Superior temporal gyrus (tissue), 1 donor: ENCODE results near the gene PTS.
A peak's percentile ranks its signal among the peaks of the same experiment; 100 is the strongest.

Source experiments
- DNase-seq: peaks from one replicate; pipeline ENCODE4 v3.0.0-alpha.2; 2016; ENCODE audit errors: extremely low spot score

Gene PTS

GRCh38 chr11:112265659-112266409 lies 39.6 kb downstream of the PTS start:
- DNase-seq = no peak

GRCh38 chr11:112266410-112266778 lies 40.2 kb downstream of the PTS start:
- no peak for DNase-seq

- DNase-seq = no peak
Measured at GRCh38 chr11:112267188-112267591, 41.0 kb downstream of the PTS start.

- no peak for DNase-seq
Measured at GRCh38 chr11:112268406-112268805, 42.2 kb downstream of the PTS start.

- no peak for DNase-seq
Measured at GRCh38 chr11:112269139-112269538, 42.9 kb downstream of the PTS start.

- DNase-seq = no peak
Measured at GRCh38 chr11:112270551-112271180, 44.4 kb downstream of the PTS start.

GRCh38 chr11:112271242-112271641 lies 45.0 kb downstream of the PTS start:
- no peak for DNase-seq

- no peak for DNase-seq
Measured at GRCh38 chr11:112273066-112273465, 46.8 kb downstream of the PTS start.

GRCh38 chr11:112274007-112274783 lies 48.0 kb downstream of the PTS start:
- no peak for DNase-seq

GRCh38 chr11:112277029-112277428 lies 50.8 kb downstream of the PTS start:
- no peak for DNase-seq

GRCh38 chr11:112277941-112278340 lies 51.7 kb downstream of the PTS start:
- no peak for DNase-seq

- no peak for DNase-seq
Measured at GRCh38 chr11:112278803-112279202, 52.6 kb downstream of the PTS start.

GRCh38 chr11:112279901-112280267 lies 53.7 kb downstream of the PTS start:
- peak; percentile 79 for DNase-seq

GRCh38 chr11:112280268-112281126 lies 54.3 kb downstream of the PTS start:
- peak; percentile 94 for DNase-seq

GRCh38 chr11:112281726-112282125 lies 55.5 kb downstream of the PTS start:
- no peak for DNase-seq
